ENCODE data around the gene ZNF608.

Gene ZNF608

GRCh38 chr5:124704594-124705284 lies 41.7 kb downstream of the ZNF608 start:
- no peak overlapping the region for H3K4me3 ChIP-seq (ENCODE audit: low read depth, low read length)
- no peak for DNase-seq (ENCODE audit: low read depth)
- TF ChIP-seq POLR2A (IDR thresholded peaks at IDR 0.05; ENCODE audit: extremely low read depth, insufficient read length) (no peak), MAX (IDR thresholded peaks at IDR 0.05; ENCODE audit: low read depth, low read length) (no peak), CTCF (IDR thresholded peaks at IDR 0.05; ENCODE audit: low read depth, low read length) (no peak), MYC (IDR thresholded peaks at IDR 0.05; ENCODE audit: low read depth, low read length) (no peak)

GRCh38 chr5:124703995-124704394 lies 42.4 kb downstream of the ZNF608 start:
- TF ChIP-seq MYC (IDR thresholded peaks at IDR 0.05; ENCODE audit: low read depth, low read length) (no peak), MAX (IDR thresholded peaks at IDR 0.05; ENCODE audit: low read depth, low read length) (no peak), CTCF (IDR thresholded peaks at IDR 0.05; ENCODE audit: low read depth, low read length) (no peak), POLR2A (IDR thresholded peaks at IDR 0.05; ENCODE audit: extremely low read depth, insufficient read length) (no peak)
- no peak for DNase-seq (ENCODE audit: low read depth)
- no peak overlapping the region for H3K4me3 ChIP-seq (ENCODE audit: low read depth, low read length)

- no peak for TF ChIP-seq CTCF (IDR thresholded peaks at IDR 0.05; ENCODE audit: low read depth, low read length)
- TF ChIP-seq MAX (IDR thresholded peaks at IDR 0.05; ENCODE audit: low read depth, low read length), result no peak
- TF ChIP-seq MYC (IDR thresholded peaks at IDR 0.05; ENCODE audit: low read depth, low read length), result no peak
- no peak for TF ChIP-seq POLR2A (IDR thresholded peaks at IDR 0.05; ENCODE audit: extremely low read depth, insufficient read length)
- no peak for DNase-seq (ENCODE audit: low read depth)
- H3K4me3 ChIP-seq (ENCODE audit: low read depth, low read length), result no peak overlapping the region
These were observed 43.9 kb downstream of the ZNF608 start for GRCh38 chr5:124702525-124702924.

GRCh38 chr5:124701873-124702425 lies 44.5 kb downstream of the ZNF608 start:
- no peak for TF ChIP-seq MAX (IDR thresholded peaks at IDR 0.05; ENCODE audit: low read depth, low read length)
- TF ChIP-seq POLR2A (IDR thresholded peaks at IDR 0.05; ENCODE audit: extremely low read depth, insufficient read length), result no peak
- H3K4me3 ChIP-seq (ENCODE audit: low read depth, low read length), result no peak overlapping the region
- peak; percentile 1 for DNase-seq (ENCODE audit: low read depth)

GRCh38 chr5:124701016-124701415 lies 45.4 kb downstream of the ZNF608 start:
- no peak for DNase-seq (ENCODE audit: low read depth)

More at GRCh38 chr5:124701016-124701415, 45.4 kb downstream of the ZNF608 start:
- TF ChIP-seq POLR2A (IDR thresholded peaks at IDR 0.05; ENCODE audit: extremely low read depth, insufficient read length) (no peak), MAX (IDR thresholded peaks at IDR 0.05; ENCODE audit: low read depth, low read length) (no peak), MYC (IDR thresholded peaks at IDR 0.05; ENCODE audit: low read depth, low read length) (no peak), CTCF (IDR thresholded peaks at IDR 0.05; ENCODE audit: low read depth, low read length) (no peak)
- no peak overlapping the region for H3K4me3 ChIP-seq (ENCODE audit: low read depth, low read length)
